ENCODE measurements around the gene COL12A1.

- TF ChIP-seq CBX1 (IDR thresholded peaks at IDR 0.05; ENCODE audit: low read depth) (no peak), CTCF (IDR thresholded peaks at IDR 0.05 in 2 of 3, conservative IDR thresholded peaks at IDR 0.05 in 1 of 3; ENCODE audit: insufficient read depth in 2 of 3, low read depth in 1 of 3, low read length in 3 of 3) (no peak), E2F5 (CRISPR knock-in tag; IDR thresholded peaks at IDR 0.05) (no peak), MAX (CRISPR knock-in tag; IDR thresholded peaks at IDR 0.05) (no peak), SP2 (IDR thresholded peaks at IDR 0.05; ENCODE audit: extremely low read depth, low read depth, low read length, poor library complexity, severe bottlenecking) (no peak), POLR3A (IDR thresholded peaks at IDR 0.05; ENCODE audit: borderline replicate concordance, extremely low read depth, insufficient read depth, insufficient read length) (no peak), JUND (IDR thresholded peaks at IDR 0.05; ENCODE audit: borderline replicate concordance, low read depth, low read length) (no peak), JUND (tag; IDR thresholded peaks at IDR 0.05; ENCODE audit: borderline replicate concordance, low read depth, low read length) (no peak), CEBPB (tag; IDR thresholded peaks at IDR 0.05) (no peak), PKNOX1 (IDR thresholded peaks at IDR 0.05) (no peak), FOSL1 (tag; conservative IDR thresholded peaks at IDR 0.05) (no peak), ZNF589 (CRISPR knock-in tag; IDR thresholded peaks at IDR 0.05; ENCODE audit: low read depth) (no peak)
These were observed 115.9 kb downstream of the COL12A1 start for GRCh38 chr6:75089921-75090320.

Measured in K562 (cell line).